Astrocyte (in vitro differentiated cells and primary cell): ENCODE data around the gene DPP8.

ENCODE experiments used
- EZH2 ChIP-seq: IDR thresholded peaks from 2 replicates; pipeline ENCODE4 v1.6.1; 2012; ENCODE audit warnings: mild to moderate bottlenecking, low read length, inconsistent platforms; ENCODE audit not compliant: insufficient read depth
- TF ChIP-seq, protein P1 (sequence below): IDR thresholded peaks from 2 replicates; pipeline ENCODE4 v1.5.1; 2011; ENCODE audit warnings: low read depth, mild to moderate bottlenecking, inconsistent platforms, low read length, moderate library complexity; ENCODE audit not compliant: insufficient read depth

DNA sequence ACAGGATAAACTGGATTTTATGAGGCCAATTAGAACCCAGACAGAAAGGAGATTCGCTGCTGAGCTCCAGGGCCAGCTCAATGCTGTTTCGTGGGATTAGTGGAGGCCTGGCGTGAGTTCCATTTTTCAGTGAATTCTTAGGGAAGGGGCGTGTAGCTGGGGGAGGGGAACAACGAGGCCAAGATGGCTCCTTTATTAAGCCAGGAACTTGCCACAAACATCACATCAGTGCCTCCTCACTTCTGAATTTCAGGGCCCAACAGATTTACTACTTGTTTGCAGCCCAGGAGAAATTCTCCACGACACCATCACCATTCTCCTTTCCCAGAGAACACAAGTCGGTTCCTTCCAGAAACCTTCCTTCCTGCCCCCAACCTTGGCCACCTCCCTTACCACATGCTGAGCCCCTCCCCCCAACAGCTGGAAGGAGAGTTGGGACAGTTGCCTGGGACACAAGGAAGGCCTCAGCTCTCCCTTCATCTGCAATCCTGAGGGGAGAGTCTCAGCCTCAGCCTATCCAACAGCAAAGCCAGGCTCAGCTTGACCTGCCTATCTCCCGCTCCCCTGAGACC, 100.6 kb downstream of the DPP8 start:
- TF ChIP-seq, protein P1, sequence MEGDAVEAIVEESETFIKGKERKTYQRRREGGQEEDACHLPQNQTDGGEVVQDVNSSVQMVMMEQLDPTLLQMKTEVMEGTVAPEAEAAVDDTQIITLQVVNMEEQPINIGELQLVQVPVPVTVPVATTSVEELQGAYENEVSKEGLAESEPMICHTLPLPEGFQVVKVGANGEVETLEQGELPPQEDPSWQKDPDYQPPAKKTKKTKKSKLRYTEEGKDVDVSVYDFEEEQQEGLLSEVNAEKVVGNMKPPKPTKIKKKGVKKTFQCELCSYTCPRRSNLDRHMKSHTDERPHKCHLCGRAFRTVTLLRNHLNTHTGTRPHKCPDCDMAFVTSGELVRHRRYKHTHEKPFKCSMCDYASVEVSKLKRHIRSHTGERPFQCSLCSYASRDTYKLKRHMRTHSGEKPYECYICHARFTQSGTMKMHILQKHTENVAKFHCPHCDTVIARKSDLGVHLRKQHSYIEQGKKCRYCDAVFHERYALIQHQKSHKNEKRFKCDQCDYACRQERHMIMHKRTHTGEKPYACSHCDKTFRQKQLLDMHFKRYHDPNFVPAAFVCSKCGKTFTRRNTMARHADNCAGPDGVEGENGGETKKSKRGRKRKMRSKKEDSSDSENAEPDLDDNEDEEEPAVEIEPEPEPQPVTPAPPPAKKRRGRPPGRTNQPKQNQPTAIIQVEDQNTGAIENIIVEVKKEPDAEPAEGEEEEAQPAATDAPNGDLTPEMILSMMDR, result no peak
- no peak for TF ChIP-seq EZH2
